Esophagus muscularis mucosa (tissue), 4 donors: ENCODE measurements around the gene COL25A1. TPM values are rescaled to one million over a fixed set of nuclear protein-coding genes. Genes with fewer than 3 reads are reported as not detected.

Source experiments
- DNase-seq: peaks from one replicate; pipeline ENCODE4 v3.0.0-alpha.2; 2017; ENCODE audit errors: extremely low spot score
- H3K27ac ChIP-seq, 4 donors: fragments of 200-600 bp; sonication (generic); replicated peaks in 1 of 4; 1 replicate in 3 of 4; 2 replicates in 1 of 4; pipeline ENCODE4 v1.5.1; 2016 to 2019; ENCODE audit warnings: mild to moderate bottlenecking in 1 of 4
- H3K27me3 ChIP-seq, 4 donors: fragments of 200-600 bp; sonication (generic); one replicate each; pipeline versions ENCODE4 v1.5.1 to v1.6.0; 2016 to 2019
- H3K36me3 ChIP-seq, 4 donors: fragments of 200-600 bp; sonication (generic); one replicate each; pipeline ENCODE4 v1.5.1; 2016 to 2019
- H3K4me1 ChIP-seq, 4 donors: fragments of 200-600 bp; sonication (generic); one replicate each; pipeline ENCODE4 v1.5.1; 2016 to 2019
- H3K4me3 ChIP-seq, 4 donors: fragments of 200-600 bp; sonication (generic); 1 replicate in 2 of 4; 2 replicates in 2 of 4; pipeline ENCODE4 v1.5.1; 2016 to 2019; ENCODE audit warnings: mild to moderate bottlenecking in 4 of 4, moderate library complexity in 1 of 4
- H3K9me3 ChIP-seq, 4 donors: fragments of 200-600 bp; sonication (generic); 1 replicate in 3 of 4; 2 replicates in 1 of 4; pipeline ENCODE4 v1.5.1; 2016 to 2019
- EP300 ChIP-seq: sonication (generic); formaldehyde crosslinking; IDR thresholded peaks from one replicate; pipeline ENCODE4 v1.6.1; 2017; ENCODE audit warnings: antibody characterized with exemption
- POLR2A ChIP-seq: fragments of 450-650 bp; IDR thresholded peaks from one replicate; pipeline ENCODE4 v1.6.1; 2017; ENCODE audit warnings: antibody characterized with exemption, moderate library complexity, mild to moderate bottlenecking, low read depth
- POLR2AphosphoS5 ChIP-seq, 2 donors: sonication (generic); formaldehyde crosslinking; IDR thresholded peaks; one replicate each; pipeline ENCODE4 v1.6.1; 2017; ENCODE audit warnings: antibody characterized with exemption in 2 of 2
- WGBS: methylation state at CpG from one replicate; pipeline ENCODE4 v1.1.5; 2018; 5-methylcytosine and 5-hydroxymethylcytosine counted together
- intact Hi-C: fragments of 100-400 bp; cut with DNase I; formaldehyde crosslinking; loops from one replicate; pipeline ENCODE4 v1.15.1; 2023
- total RNA-seq, 4 donors: library from RNA; depleted of rRNA; stranded (reverse); fragments of >200 nt; gene quantifications; one replicate each; pipeline versions ENCODE4 v1.1.0 to v1.2.1, GENCODE V29; 2016
- TF ChIP-seq, protein P1 (sequence below), 3 experiments: fragments of 200-600 bp in 2 of 3; fragments of 450-650 bp in 1 of 3; sonication (generic) in 2 of 3; IDR thresholded peaks; one replicate each; pipeline ENCODE4 v1.5.1; 2017 to 2019; ENCODE audit warnings: antibody characterized with exemption in 3 of 3, mild to moderate bottlenecking in 2 of 3, moderate library complexity in 1 of 3

Gene COL25A1
- total RNA-seq, 4 donors from 2014 or later = 1.0 to 3.7 (median 2.0) TPM

DNA sequence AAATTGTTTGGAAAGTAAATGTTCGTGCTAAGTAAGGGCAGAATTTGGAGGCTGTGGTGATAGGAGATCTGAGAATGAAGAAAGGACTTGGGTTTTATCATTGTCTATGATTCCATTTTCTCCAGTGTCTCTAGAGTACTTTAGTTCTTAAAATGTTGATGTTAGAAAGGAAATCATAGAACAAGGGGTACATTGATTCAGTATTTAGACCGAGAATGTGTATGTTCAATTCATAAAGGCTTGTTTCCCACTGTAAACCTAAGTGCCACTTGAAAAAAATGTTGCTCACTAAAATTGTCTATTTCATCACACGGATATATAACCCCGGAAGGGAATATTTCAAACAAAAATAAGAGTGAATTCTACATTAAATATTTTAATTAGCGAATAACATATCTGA is 380.3 kb downstream of the COL25A1 start:
- DNase-seq = no peak
- Histone ChIP-seq H3K27me3 (no peaks in the 10 kb centered on the region), H3K4me3 (no peak overlapping the region), H3K36me3 (no peaks in the 10 kb centered on the region), H3K27ac (no peak overlapping the region), H3K9me3 (no peaks in the 10 kb centered on the region), H3K4me1 (no peaks in the 10 kb centered on the region)
- WGBS = 86% methylated on average over 5 of the region's 5 CpGs
- no peak for TF ChIP-seq EP300
- TF ChIP-seq, protein P1, sequence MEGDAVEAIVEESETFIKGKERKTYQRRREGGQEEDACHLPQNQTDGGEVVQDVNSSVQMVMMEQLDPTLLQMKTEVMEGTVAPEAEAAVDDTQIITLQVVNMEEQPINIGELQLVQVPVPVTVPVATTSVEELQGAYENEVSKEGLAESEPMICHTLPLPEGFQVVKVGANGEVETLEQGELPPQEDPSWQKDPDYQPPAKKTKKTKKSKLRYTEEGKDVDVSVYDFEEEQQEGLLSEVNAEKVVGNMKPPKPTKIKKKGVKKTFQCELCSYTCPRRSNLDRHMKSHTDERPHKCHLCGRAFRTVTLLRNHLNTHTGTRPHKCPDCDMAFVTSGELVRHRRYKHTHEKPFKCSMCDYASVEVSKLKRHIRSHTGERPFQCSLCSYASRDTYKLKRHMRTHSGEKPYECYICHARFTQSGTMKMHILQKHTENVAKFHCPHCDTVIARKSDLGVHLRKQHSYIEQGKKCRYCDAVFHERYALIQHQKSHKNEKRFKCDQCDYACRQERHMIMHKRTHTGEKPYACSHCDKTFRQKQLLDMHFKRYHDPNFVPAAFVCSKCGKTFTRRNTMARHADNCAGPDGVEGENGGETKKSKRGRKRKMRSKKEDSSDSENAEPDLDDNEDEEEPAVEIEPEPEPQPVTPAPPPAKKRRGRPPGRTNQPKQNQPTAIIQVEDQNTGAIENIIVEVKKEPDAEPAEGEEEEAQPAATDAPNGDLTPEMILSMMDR (IDR thresholded peaks at IDR 0.05) = no peak
- TF ChIP-seq POLR2A = no peak
- TF ChIP-seq POLR2AphosphoS5 (IDR thresholded peaks at IDR 0.05) = no peak
- intact Hi-C loops = no loop called here

DNA sequence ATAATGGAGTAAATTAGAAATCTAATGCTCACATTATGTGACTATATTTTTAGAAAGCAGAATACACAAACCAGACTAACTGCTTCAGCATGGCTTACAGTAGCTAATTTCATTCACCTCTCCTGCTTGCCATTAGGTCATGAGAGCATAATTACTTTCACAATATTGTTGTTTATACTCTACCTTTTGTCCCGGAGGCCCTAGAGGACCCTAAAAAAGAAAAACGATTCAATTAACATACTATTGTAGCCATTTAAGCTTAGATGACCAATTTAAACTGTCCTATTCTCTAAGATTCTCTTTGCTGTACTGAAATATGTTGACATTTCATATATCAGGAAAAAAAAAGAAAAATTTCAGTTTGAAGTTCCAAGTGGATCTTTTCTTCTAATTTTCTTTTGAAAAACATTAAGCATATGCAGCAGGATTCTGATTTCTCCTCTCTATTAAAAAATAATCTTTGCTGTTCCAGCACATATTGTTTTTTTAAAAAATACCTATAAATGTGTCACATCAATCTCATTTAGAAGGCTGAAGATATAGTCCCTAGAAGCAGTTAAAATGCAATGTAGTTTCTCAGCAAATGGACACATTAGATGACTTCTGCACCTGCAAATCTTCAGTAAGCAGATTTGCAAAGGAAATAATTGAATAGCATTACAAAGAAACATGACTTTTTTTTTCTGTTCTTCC is 381.9 kb downstream of the COL25A1 start:
- Histone ChIP-seq H3K36me3 (no peaks in the 10 kb centered on the region), H3K27me3 (no peaks in the 10 kb centered on the region), H3K4me1 (no peaks in the 10 kb centered on the region), H3K4me3 (no peak overlapping the region), H3K27ac (no peak overlapping the region), H3K9me3 (no peaks in the 10 kb centered on the region)
- intact Hi-C loops = no loop called here
- no peak for TF ChIP-seq POLR2AphosphoS5 (IDR thresholded peaks at IDR 0.05)
- no peak for TF ChIP-seq POLR2A
- TF ChIP-seq EP300 = no peak
- TF ChIP-seq, protein P1 (IDR thresholded peaks at IDR 0.05) = no peak
- 71% methylated on average over 2 of the region's 2 CpGs for WGBS
- no peak for DNase-seq

DNA sequence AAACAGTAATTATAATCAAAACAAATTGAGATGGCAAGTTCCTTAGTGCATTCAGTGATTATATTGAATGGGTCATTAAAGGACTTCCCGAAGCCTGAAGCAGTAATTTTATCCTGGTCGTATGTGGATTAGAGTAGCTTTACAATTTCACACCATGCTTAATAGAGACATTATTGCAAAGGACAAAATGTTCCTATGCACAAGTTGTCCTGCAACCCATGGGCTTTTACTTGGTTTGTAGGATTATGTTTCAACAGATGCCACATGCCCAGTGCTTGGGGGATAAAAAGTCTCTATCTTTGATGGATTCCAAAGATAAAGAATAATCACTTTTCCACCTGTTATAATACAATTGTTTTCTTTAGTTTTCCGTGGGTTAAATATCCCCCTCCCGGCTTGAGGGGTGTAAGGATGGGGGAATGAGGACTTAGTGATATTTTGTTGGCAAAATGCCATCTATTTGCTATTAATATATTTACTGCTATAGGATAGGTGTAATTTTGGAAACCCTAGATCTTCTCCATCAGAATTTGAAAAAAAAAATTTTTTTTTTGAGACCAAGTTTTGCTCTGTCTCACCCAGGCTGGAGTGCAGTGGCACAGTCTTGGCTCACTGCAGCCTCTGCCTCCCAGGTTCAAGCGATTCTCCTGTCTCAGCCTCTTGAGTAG is 383.1 kb downstream of the COL25A1 start:
- Histone ChIP-seq H3K4me1 (no peaks in the 10 kb centered on the region), H3K27ac (no peak overlapping the region), H3K9me3 (no peaks in the 10 kb centered on the region), H3K4me3 (no peak overlapping the region), H3K27me3 (no peaks in the 10 kb centered on the region), H3K36me3 (no peaks in the 10 kb centered on the region)
- no peak for DNase-seq
- 70% methylated on average over 5 of the region's 5 CpGs for WGBS
- intact Hi-C loops = no loop called here
- no peak for TF ChIP-seq EP300
- TF ChIP-seq, protein P1 (IDR thresholded peaks at IDR 0.05) = no peak
- TF ChIP-seq POLR2A = no peak
- no peak for TF ChIP-seq POLR2AphosphoS5 (IDR thresholded peaks at IDR 0.05)

DNA sequence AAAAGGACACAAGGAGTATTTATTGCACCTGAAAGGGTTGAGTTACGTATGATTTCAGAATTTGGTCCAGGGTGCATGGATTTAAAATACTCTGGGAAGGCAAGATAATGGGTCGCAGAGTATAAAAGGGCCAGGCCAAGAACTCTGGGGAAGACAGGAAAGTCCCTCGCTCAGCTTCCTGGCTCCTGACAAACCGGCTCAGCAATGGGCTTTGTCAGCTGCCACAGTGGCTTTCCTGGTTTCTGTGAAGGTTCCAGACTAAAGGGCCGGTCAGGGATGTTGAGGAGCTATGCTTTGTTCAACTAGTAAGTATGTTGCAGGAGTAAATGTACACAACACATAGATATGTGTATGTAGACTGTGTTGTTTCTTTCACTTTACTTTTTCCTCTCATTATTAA is 385.2 kb downstream of the COL25A1 start:
- no peak for DNase-seq
- H3K4me1 ChIP-seq = no peaks in the 10 kb centered on the region
- no peak overlapping the region for H3K27ac ChIP-seq
- H3K36me3 ChIP-seq = no peaks in the 10 kb centered on the region
- intact Hi-C loops = no loop called here
- no peak for TF ChIP-seq POLR2A
- TF ChIP-seq, protein P1 (IDR thresholded peaks at IDR 0.05) = no peak
- TF ChIP-seq EP300 = no peak
- TF ChIP-seq POLR2AphosphoS5 (IDR thresholded peaks at IDR 0.05) = no peak
- no peaks in the 10 kb centered on the region for H3K27me3 ChIP-seq
- H3K4me3 ChIP-seq = no peak overlapping the region
- H3K9me3 ChIP-seq = no peaks in the 10 kb centered on the region
- WGBS = 72% methylated on average over 5 of the region's 5 CpGs
